Upper lobe of left lung (tissue), 4 donors: ENCODE measurements around the gene HK2.

Experiments
- CTCF ChIP-seq, 6 experiments: fragments of 450-650 bp in 4 of 6; fragments of 200-600 bp in 2 of 6; sonication (generic) in 2 of 6; IDR thresholded peaks; one replicate each; pipeline ENCODE4 v1.5.1; 2016 to 2019; ENCODE audit warnings: antibody characterized with exemption in 6 of 6
- EP300 ChIP-seq, 4 donors: sonication (generic); formaldehyde crosslinking; IDR thresholded peaks; one replicate each; pipeline ENCODE4 v1.5.1; 2017; ENCODE audit warnings: antibody characterized with exemption in 4 of 4, control low read depth in 2 of 4
- POLR2A ChIP-seq, 4 donors: fragments of 450-650 bp; IDR thresholded peaks; one replicate each; pipeline ENCODE4 v1.5.1; 2016 to 2017; ENCODE audit warnings: antibody characterized with exemption in 4 of 4, mild to moderate bottlenecking in 2 of 4
- POLR2AphosphoS5 ChIP-seq, 2 donors: sonication (generic); formaldehyde crosslinking; IDR thresholded peaks; one replicate each; pipeline ENCODE4 v1.5.1; 2017; ENCODE audit warnings: antibody characterized with exemption in 2 of 2

GRCh38 chr2:74937221-74937880 is 103.4 kb downstream of the HK2 start:
- no peak for TF ChIP-seq CTCF (IDR thresholded peaks at IDR 0.05)
- TF ChIP-seq EP300 (IDR thresholded peaks at IDR 0.05): no peak
- TF ChIP-seq POLR2AphosphoS5 (IDR thresholded peaks at IDR 0.05): no peak
- no peak for TF ChIP-seq POLR2A (IDR thresholded peaks at IDR 0.05)
